ENCODE data around the gene TYK2. TPM values are rescaled to one million over a fixed set of nuclear protein-coding genes. Genes with fewer than 3 reads are reported as not detected.
"Not testable (repeated sequence)": the region's sequence is repeated elsewhere in the genome, so short reads cannot be mapped to it uniquely, and the experiment has no call there.

The TYK2 gene
- total RNA-seq, 4 donors from 2014 or later, result 40.8 to 77.2 (median 53.9) TPM

- Histone ChIP-seq H3K4me1 (peaks cover 0 to 9% (median 0%) of the 10 kb centered on the region in 3 donors), H3K4me3 (no peak overlapping the region), H3K27ac (no peak overlapping the region), H3K36me3 (no peaks in the 10 kb centered on the region), H3K27me3 (no peaks in the 10 kb centered on the region), H3K9me3 (no peaks in the 10 kb centered on the region)
- 80 to 84% methylated on average over 2 to 5 of the region's 5 CpGs for WGBS, 2 donors (ENCODE audit: low coverage in 1 of 2)
- ATAC-seq, result no peak
- TF ChIP-seq CTCF (IDR thresholded peaks at IDR 0.05), result no peak
- TF ChIP-seq POLR2A (IDR thresholded peaks at IDR 0.05), result no peak
- TF ChIP-seq EP300 (IDR thresholded peaks at IDR 0.05), result no peak
- TF ChIP-seq POLR2AphosphoS5 (IDR thresholded peaks at IDR 0.05), result no peak
Observed at GRCh38 chr19:10339977-10340376, 40.4 kb downstream of the TYK2 start.

- 81% methylated on average over 5 of the region's 14 CpGs; no CpG with 5 or more reads in 1 of the 2 donors for WGBS, 2 donors (ENCODE audit: low coverage in 1 of 2)
- Histone ChIP-seq H3K9me3 (no peaks in the 10 kb centered on the region), H3K4me1 (peaks cover 0 to 14% (median under 1%) of the 10 kb centered on the region in 3 donors), H3K36me3 (no peaks in the 10 kb centered on the region), H3K4me3 (no peak within 1 kb of the TSS), H3K27me3 (no peaks in the 10 kb centered on the region), H3K27ac (no peak within 1 kb of the TSS)
- no peak for ATAC-seq
- TF ChIP-seq POLR2AphosphoS5 (IDR thresholded peaks at IDR 0.05) (no peak), EP300 (IDR thresholded peaks at IDR 0.05) (no peak), CTCF (IDR thresholded peaks at IDR 0.05) (no peak), POLR2A (IDR thresholded peaks at IDR 0.05) (no peak)
Observed at GRCh38 chr19:10339380-10339960, 40.9 kb downstream of the TYK2 start, which contains the start of gene ICAM3. Gene ICAM3 (minus strand): TSS chr19:10339624. CDS start chr19:10339614, 10 bp downstream.

- TF ChIP-seq EP300 (IDR thresholded peaks at IDR 0.05) (no peak), POLR2A (IDR thresholded peaks at IDR 0.05) (no peak), POLR2AphosphoS5 (IDR thresholded peaks at IDR 0.05) (no peak), CTCF (IDR thresholded peaks at IDR 0.05) (no peak)
- no peaks in the 10 kb centered on the region for H3K9me3 ChIP-seq
- H3K4me3 ChIP-seq, result no peak overlapping the region
- H3K27ac ChIP-seq, result no peak overlapping the region
- H3K27me3 ChIP-seq, result no peaks in the 10 kb centered on the region
- peaks cover 0 to 19% (median 5%) of the 10 kb centered on the region in 3 donors for H3K4me1 ChIP-seq
- 73 to 94% methylated on average over 2 to 4 of the region's 6 CpGs for WGBS, 2 donors (ENCODE audit: low coverage in 1 of 2)
- ATAC-seq, result no peak
- H3K36me3 ChIP-seq, result no peaks in the 10 kb centered on the region
Observed at GRCh38 chr19:10338940-10339339, 41.4 kb downstream of the TYK2 start.

GRCh38 chr19:10336725-10337124 is 43.6 kb downstream of the TYK2 start:
- not testable (repeated sequence) for H3K4me3 ChIP-seq, H3K27me3 ChIP-seq, H3K27ac ChIP-seq, H3K36me3 ChIP-seq, ATAC-seq, H3K9me3 ChIP-seq
- peaks cover 0 to 36% (median 16%) of the 10 kb centered on the region in 3 donors for H3K4me1 ChIP-seq
- WGBS, 2 donors (ENCODE audit: low coverage in 1 of 2), result 80 to 94% methylated on average over 5 of the region's 9 CpGs

GRCh38 chr19:10335352-10335985 is 44.9 kb downstream of the TYK2 start:
- no peak for TF ChIP-seq POLR2A (IDR thresholded peaks at IDR 0.05)
- TF ChIP-seq POLR2AphosphoS5 (IDR thresholded peaks at IDR 0.05), result no peak
- no peak for TF ChIP-seq CTCF (IDR thresholded peaks at IDR 0.05)
- TF ChIP-seq EP300 (IDR thresholded peaks at IDR 0.05), result no peak
- Histone ChIP-seq H3K36me3 (peaks cover 0 to 5% of the 10 kb centered on the region in 2 donors), H3K4me3 (peak overlapping the region in 1 of 2 donors; percentile 86), H3K9me3 (no peaks in the 10 kb centered on the region), H3K27me3 (no peaks in the 10 kb centered on the region), H3K27ac (peak overlapping the region in 3 of 4 donors; percentile 92 to 97 (median 94)), H3K4me1 (peaks cover 0 to 39% (median 17%) of the 10 kb centered on the region in 3 donors)
- no peak for ATAC-seq
- WGBS, 2 donors (ENCODE audit: low coverage in 1 of 2), result no CpG with 5 or more reads among the region's 26 CpGs
